PC-9 (cell line): ENCODE measurements around the gene SLC6A5. TPM values are rescaled to one million over a fixed set of nuclear protein-coding genes. Genes with fewer than 3 reads are reported as not detected.
"Not testable (repeated sequence)": the region's sequence is repeated elsewhere in the genome, so short reads cannot be mapped to it uniquely, and the experiment has no call there.

Experiments
- BruUV-seq: library from RNA; stranded (reverse); fragments of 400-500 nt; replicated peaks from 2 replicates; lab custom pipeline; 2021; lab: Mats Ljungman, UMichigan
- CTCF ChIA-PET: fragments of 300-600 bp; sonication (Branson Sonifier 250); formaldehyde crosslinking; loops from one replicate; lab custom pipeline; 2022; ENCODE audit warnings: antibody characterized with exemption; lab: Charles Lee
- POLR2A ChIA-PET: fragments of 300-600 bp; sonication (Branson Sonifier 250); formaldehyde crosslinking; loops from one replicate; lab custom pipeline; 2022; ENCODE audit warnings: antibody characterized with exemption; ENCODE audit not compliant: unreplicated experiment; lab: Charles Lee
- DNase-seq, 2 experiments: peaks; one replicate each; pipeline versions ENCODE4 v3.0.0 to v3.0.0-alpha.2; 2015 to 2022; ENCODE audit warnings: mixed read lengths in 1 of 2
- H2AFZ ChIP-seq: fragments of 200-600 bp; sonication (generic); 2 replicates; pipeline ENCODE4 v1.8.1; 2017; ENCODE audit warnings: antibody characterized with exemption
- H3F3A ChIP-seq: fragments of 200-600 bp; sonication (generic); 2 replicates; pipeline ENCODE4 v1.8.1; 2017; ENCODE audit warnings: antibody characterized with exemption, mild to moderate bottlenecking, low read depth; ENCODE audit not compliant: insufficient read depth
- H3K27ac ChIP-seq: fragments of 200-600 bp; sonication (generic); 2 replicates; pipeline ENCODE4 v1.6.1; 2016; ENCODE audit warnings: mixed run types
- H3K27me3 ChIP-seq: fragments of 200-600 bp; sonication (generic); 2 replicates; pipeline ENCODE4 v1.6.1; 2016; ENCODE audit warnings: low read depth, mixed run types; ENCODE audit not compliant: insufficient read depth
- H3K36me3 ChIP-seq: fragments of 200-600 bp; sonication (generic); 2 replicates; pipeline ENCODE4 v1.6.1; 2016; ENCODE audit warnings: low read depth, mixed run types
- H3K4me1 ChIP-seq: fragments of 200-600 bp; sonication (generic); replicated peaks from 2 replicates; pipeline ENCODE4 v1.6.1; 2016; ENCODE audit warnings: mixed run types; ENCODE audit not compliant: insufficient read depth
- H3K4me2 ChIP-seq: fragments of 200-600 bp; sonication (generic); 2 replicates; pipeline ENCODE4 v1.6.1; 2017; ENCODE audit warnings: mixed run types
- H3K4me3 ChIP-seq: fragments of 200-600 bp; sonication (generic); 2 replicates; pipeline ENCODE4 v1.6.1; 2016; ENCODE audit warnings: mixed run types
- H3K79me2 ChIP-seq: fragments of 200-600 bp; sonication (generic); 2 replicates; pipeline ENCODE4 v1.6.1; 2017; ENCODE audit warnings: low read depth, mixed run types
- H3K9me2 ChIP-seq: fragments of 200-600 bp; sonication (generic); 2 replicates; pipeline ENCODE4 v1.8.1; 2017; ENCODE audit warnings: mild to moderate bottlenecking; ENCODE audit not compliant: insufficient read depth
- H3K9me3 ChIP-seq: fragments of 200-600 bp; sonication (generic); 2 replicates; pipeline ENCODE4 v1.8.1; 2016; ENCODE audit warnings: low read depth; ENCODE audit not compliant: insufficient read depth
- H4K20me1 ChIP-seq: fragments of 200-600 bp; sonication (generic); 2 replicates; pipeline ENCODE4 v1.8.1; 2017; ENCODE audit not compliant: insufficient read depth
- EZH2 ChIP-seq: fragments of 200-600 bp; sonication (generic); IDR thresholded peaks from 2 replicates; pipeline ENCODE4 v1.8.0; 2017; ENCODE audit warnings: antibody characterized with exemption, low read depth
- intact Hi-C: fragments of 100-400 bp; cut with micrococcal nuclease; formaldehyde crosslinking; loops from one replicate; pipeline ENCODE4 v1.10.0; 2022; ENCODE audit not compliant: unreplicated experiment
- total RNA-seq: library from RNA; stranded (reverse); gene quantifications from 2 replicates; pipeline ENCODE4 v1.2.3, GENCODE V29; 2021
- TF ChIP-seq, protein P1 (sequence below): fragments of 200-600 bp; sonication (generic); conservative IDR thresholded peaks from 2 replicates; pipeline ENCODE4 v1.6.1; 2017; ENCODE audit warnings: mixed run types, antibody characterized with exemption, mild to moderate bottlenecking, moderate library complexity

SLC6A5 gene
- total RNA-seq, 1 experiment from 2014 or later = not detected

DNA sequence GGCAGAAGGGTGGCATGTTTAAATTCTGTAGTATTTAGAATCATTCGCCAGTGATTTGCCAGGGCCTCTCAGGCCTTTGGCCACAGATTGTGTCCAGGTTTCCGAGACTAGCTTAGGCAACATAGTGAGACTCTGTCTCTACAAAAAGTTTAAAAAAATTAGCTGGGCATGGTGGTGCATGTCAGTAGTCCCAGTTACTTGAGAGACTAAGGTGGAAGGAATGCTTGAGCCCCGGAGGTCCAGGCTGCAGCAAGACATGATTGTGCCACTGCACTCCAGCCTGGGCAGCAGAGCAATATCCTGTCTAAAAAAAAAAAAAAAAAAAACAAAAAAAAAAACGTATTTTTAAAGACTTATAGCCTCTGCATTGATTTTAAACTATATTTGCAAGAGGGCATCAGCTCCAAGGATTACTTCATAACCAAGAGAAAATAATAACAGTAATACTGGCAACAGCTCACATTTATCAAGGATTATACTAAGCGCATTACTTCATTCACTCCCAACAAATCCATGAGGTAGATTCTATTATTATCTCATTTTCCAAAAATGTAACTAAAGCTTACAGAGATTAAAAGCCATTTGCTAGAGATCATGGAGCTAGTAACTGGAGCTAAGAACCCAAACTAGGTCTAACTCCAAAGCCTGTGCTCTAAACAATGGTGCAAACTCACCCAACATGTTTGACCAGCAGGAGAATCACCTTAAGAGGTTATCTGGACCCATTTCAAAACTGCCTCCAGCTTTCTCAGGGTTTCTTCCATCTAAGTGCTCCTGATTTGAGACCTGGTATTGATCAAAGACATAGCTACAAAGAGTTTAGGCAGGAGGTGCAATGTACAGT, 32.6 kb upstream of the SLC6A5 start:
- Histone ChIP-seq H3K9me2 (0 out of 2 replicates have a peak, but pooled peaks cover 3% of the 10 kb centered on the region), H2AFZ (no peak overlapping the region), H3K9me3 (no peaks in the 10 kb centered on the region), H3K4me2 (no peak overlapping the region), H4K20me1 (no peaks in the 10 kb centered on the region), H3K4me1 (no peaks in the 10 kb centered on the region), H3K27ac (no peak overlapping the region), H3K36me3 (no peaks in the 10 kb centered on the region), H3K79me2 (no peaks in the 10 kb centered on the region), H3K4me3 (no peak overlapping the region), H3K27me3 (peaks cover 20% of the 10 kb centered on the region), H3F3A (no peaks in the 10 kb centered on the region)
- POLR2A ChIA-PET = no interaction called here
- CTCF ChIA-PET = no interaction called here
- intact Hi-C loops = no loop called here
- no TSS peak for BruUV-seq
- TF ChIP-seq EZH2 = no peak
- TF ChIP-seq, protein P1, sequence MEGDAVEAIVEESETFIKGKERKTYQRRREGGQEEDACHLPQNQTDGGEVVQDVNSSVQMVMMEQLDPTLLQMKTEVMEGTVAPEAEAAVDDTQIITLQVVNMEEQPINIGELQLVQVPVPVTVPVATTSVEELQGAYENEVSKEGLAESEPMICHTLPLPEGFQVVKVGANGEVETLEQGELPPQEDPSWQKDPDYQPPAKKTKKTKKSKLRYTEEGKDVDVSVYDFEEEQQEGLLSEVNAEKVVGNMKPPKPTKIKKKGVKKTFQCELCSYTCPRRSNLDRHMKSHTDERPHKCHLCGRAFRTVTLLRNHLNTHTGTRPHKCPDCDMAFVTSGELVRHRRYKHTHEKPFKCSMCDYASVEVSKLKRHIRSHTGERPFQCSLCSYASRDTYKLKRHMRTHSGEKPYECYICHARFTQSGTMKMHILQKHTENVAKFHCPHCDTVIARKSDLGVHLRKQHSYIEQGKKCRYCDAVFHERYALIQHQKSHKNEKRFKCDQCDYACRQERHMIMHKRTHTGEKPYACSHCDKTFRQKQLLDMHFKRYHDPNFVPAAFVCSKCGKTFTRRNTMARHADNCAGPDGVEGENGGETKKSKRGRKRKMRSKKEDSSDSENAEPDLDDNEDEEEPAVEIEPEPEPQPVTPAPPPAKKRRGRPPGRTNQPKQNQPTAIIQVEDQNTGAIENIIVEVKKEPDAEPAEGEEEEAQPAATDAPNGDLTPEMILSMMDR = no peak
- no peak for DNase-seq

DNA sequence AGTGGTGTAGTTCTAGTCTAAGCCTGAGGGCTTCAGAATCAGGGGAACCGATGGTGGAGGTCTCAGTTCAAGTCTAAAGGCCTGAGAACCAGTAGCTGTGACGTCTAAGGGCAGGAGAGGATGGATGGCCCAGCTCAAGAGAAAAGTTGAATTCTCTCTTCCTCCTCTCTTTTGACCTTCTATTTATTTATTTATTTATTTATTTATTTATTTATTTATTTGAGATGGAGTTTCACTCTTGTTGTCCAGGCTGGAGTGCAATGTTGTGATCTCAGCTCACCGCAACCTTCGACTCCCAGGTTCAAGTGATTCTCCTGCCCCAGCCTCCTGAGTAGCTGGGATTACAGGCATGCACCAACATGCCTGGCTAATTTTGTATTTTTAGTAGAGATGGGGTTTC, 19.7 kb upstream of the SLC6A5 start:
- H3K9me3 ChIP-seq, H3K9me2 ChIP-seq, BruUV-seq, H2AFZ ChIP-seq, POLR2A ChIA-PET, intact Hi-C loops, H3K4me3 ChIP-seq, H3K36me3 ChIP-seq, H3K27ac ChIP-seq, DNase-seq, H3K79me2 ChIP-seq, H3K4me1 ChIP-seq, H3F3A ChIP-seq, H4K20me1 ChIP-seq, CTCF ChIA-PET, H3K4me2 ChIP-seq: not testable (repeated sequence)
- H3K27me3 ChIP-seq = peaks cover 18% of the 10 kb centered on the region

DNA sequence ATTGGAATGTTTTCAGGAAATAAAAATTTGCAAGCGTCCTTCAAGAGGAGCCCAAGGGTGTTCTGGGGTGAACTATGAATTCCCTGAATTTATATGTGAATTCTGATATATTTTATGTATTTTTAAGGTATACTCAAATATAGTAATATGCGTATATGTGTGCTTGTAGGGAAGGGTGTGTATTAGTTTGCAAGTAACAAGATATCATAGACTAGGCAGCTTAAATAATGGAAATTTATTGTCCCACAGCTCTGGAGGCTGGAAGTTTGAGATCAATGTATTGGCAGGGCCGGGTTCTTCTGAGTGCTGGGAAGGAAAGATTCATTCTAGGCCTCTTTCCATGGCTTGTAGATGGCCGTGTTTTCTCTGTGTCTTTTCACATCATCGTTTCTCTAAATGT, 16.2 kb upstream of the SLC6A5 start:
- ChIA-PET POLR2A (no interaction called here), CTCF (no interaction called here)
- no TSS peak for BruUV-seq
- Histone ChIP-seq H4K20me1 (no peaks in the 10 kb centered on the region), H3K4me2 (no peak overlapping the region), H3K9me2 (no peaks in the 10 kb centered on the region), H3K4me1 (no peaks in the 10 kb centered on the region), H2AFZ (no peak overlapping the region), H3K79me2 (no peaks in the 10 kb centered on the region), H3K9me3 (no peaks in the 10 kb centered on the region), H3F3A (no peaks in the 10 kb centered on the region), H3K36me3 (no peaks in the 10 kb centered on the region), H3K27me3 (peaks cover 23% of the 10 kb centered on the region), H3K4me3 (no peak overlapping the region), H3K27ac (no peak overlapping the region)
- TF ChIP-seq, protein P1 = no peak
- no peak for TF ChIP-seq EZH2
- DNase-seq = no peak
- intact Hi-C loops = no loop called here
